Stimulated activated CD8-positive, alpha-beta memory T cell treated with anti-CD3 and anti-CD28 coated beads, Interleukin-7, amount 100 ng/mL, for 1 hour (primary cell): ENCODE measurements around the gene WDR76.
"Not testable (repeated sequence)": the region's sequence is repeated elsewhere in the genome, so short reads cannot be mapped to it uniquely, and the experiment has no call there.

Experiments
- DNase-seq, 2 donors: peaks; one replicate each; pipeline ENCODE4 v3.0.0-alpha.2; 2020; ENCODE audit warnings: low read depth in 2 of 2

WDR76 gene

DNA sequence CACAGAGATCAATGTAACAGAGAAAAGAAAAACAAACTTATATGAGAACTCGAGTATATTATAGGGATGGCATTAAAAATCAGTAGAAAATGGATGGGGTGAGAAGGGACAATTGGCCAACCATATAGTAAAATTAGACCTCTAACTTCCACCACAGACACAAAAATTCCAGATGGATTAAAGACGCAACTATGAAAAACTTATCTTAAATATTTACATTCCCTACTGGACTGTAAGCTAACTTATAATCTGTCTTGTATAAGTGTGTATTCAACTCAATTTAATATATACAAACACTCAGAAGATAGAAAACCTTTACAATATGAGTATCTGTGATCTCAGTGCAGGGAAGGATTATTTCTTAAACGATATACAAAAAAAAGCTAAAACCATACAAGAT lies 5.3 kb upstream of the WDR76 start:
- no peak for DNase-seq

DNA sequence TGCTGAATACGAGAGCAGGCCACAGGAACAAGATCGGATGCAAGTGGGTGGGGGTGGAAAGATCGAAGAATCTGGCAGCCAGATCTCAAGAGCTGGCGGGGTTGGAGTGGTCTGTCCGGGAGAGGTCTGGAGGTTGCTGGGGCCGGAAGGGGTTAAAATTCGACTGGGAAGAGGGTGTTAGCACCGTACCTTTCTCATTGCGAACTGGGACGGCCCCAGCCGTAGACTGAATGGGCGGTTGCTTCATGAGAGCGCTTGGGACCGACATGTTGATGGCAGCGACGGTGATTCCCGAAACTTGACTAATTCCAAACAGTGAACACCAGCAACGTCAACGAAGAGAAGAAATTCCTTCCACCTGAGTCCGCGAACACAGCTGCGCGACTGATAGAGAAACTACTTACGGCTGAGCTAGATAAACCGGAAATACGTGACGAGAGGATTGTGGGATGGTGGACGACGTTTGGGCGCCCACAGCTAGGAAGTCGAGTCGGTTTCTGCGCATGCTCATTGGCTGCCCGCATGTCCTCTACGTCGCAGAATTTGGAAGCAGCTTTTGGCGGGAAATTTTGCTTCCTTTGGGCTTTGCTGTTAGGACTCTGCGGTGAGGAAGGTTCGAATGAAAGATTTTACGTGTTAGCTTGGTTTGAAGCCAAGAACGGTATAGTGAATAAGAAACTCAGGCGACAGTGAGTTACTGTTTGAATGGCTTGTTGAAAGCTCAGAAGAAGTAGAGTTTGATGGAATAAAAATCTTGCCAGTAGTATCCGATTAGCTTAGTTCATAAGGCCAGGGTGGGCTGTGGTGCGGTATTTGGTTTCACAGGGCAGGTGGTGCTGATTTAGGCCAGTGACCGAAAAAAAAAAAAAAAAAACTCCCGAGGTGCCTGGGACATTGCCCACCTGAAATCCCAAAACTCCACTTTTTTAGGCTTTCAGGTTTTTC lies 2.2 kb upstream of the WDR76 start, which contains the start of gene MFAP1:
MFAP1 (minus strand) TSS at position 389 of the 945 bp plus-strand sequence; CDS start at position 268, 121 bp downstream.
- peak; percentile 78 to 81 for DNase-seq

DNA sequence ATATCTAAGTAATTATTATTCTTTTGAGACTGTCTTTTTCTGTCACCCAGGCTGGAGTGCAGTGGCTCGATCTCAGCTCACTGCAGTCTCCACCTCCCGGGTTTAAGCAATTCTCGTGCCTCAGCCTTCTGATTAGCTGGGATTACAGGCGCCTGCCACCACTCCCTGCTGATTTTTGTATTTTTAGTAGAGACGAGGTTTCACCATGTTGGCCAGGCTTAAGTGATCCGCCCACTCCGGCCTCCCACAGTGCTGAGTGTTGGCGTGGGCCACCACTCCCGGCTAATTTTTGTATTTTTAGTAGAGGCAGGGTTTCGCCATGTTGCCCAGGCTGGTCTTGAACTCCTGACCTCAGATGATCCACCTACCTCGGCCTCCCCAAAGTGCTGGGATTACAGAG lies 1.5 kb upstream of the WDR76 start:
- DNase-seq, result not testable (repeated sequence)

DNA sequence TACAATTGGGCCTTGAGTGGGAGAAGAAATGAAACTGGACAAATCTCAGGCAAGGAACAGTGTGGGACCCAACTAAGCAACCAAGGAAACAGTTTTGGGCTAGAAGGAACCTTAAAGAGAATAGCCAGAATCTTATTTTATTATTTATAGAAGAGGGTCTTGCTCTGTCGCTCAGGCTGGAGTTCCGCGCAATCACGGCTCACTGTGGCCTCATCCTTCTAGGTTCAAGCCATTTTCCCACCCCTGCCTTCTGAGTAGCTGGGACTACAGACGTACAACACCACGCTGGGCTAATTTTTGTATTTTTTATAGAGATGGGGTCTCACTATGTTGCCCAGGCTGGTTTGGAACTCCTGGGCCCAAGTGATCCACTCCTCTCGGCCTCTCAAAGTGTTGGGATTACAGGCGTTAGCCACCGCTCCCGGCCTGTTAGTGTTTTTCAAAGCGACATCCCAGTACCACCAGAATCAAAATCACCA lies 734 bp upstream of the WDR76 start:
- no peak for DNase-seq

DNA sequence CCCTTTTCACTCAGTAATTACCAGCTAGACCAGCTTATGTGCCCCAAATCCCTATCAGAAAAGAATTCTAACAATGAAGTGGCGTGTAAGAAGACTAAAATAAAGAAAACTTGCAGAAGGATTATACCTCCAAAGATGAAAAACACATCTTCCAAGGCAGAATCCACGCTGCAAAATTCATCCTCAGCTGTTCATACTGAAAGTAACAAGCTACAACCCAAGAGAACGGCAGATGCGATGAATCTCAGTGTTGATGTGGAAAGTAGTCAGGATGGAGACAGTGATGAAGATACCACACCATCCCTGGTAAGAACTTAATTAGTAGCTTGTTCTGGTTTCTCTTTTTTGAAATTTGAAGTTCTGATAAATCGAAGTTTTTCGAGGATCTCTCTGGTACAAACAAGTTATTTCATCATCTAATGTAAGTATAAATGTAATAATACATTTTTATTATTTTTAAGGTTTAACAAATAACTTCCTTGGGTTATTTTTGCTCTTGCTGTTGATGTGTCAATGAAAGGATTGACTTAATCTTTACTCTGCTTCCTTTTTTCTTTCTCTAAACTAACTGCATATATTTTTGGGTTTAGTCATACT lies 1.4 kb downstream of the WDR76 start:
- no peak for DNase-seq

DNA sequence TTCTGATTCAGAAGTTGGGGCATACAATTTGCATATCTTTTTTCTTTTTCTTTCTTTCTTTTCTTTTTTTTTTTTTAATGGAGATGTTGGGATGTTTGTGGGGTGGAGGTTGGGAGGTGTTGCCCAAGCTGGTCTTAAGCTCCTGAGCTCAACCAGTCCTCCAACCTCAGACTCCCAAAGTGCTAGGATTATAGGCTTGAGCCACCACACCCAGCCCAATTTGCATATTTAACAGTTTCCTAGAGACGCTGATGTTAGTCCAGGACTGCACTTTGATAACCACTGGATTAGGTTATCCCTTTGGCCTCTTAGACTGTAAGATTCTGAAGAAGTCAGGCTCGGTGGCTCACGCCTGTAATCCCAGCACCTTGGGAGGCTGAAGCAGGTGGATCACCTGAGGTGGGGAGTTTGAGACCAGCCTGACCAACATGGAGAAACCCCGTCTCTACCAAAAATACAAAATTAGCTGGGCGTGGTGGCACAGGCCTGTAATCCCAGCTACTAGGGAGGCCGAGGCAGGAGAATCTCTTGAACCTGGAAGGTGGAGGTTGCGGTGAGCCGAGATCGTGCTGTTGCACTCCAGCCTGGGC lies 3.2 kb downstream of the WDR76 start:
- not testable (repeated sequence) for DNase-seq

DNA sequence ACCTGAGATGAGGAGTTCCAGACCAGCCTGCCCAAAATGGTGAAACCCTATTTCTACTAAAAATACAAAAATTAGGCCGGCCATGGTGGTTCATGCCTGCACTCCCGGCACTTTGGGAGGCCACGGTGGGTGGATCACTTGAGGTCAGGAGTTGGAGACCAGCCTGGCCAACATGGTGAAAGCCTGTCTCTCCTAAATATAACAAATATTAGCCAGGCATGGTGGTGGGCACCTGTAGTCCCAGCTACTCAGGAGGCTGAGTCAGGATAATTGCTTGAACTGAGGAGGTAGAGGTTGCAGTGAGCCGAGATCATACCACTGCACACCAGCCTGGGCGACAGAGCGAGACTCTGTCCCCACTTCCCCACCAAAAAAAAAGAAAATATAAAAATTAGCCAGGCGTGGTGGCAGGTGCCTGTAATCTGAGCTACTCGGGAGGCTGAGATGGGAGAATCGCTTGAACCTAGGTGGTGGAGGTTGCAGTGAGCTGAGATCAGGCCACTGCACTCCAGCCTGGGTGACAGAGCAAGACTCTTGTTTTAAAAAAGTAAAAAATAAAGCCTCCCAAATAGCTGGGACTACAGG lies 4.0 kb downstream of the WDR76 start:
- not testable (repeated sequence) for DNase-seq

DNA sequence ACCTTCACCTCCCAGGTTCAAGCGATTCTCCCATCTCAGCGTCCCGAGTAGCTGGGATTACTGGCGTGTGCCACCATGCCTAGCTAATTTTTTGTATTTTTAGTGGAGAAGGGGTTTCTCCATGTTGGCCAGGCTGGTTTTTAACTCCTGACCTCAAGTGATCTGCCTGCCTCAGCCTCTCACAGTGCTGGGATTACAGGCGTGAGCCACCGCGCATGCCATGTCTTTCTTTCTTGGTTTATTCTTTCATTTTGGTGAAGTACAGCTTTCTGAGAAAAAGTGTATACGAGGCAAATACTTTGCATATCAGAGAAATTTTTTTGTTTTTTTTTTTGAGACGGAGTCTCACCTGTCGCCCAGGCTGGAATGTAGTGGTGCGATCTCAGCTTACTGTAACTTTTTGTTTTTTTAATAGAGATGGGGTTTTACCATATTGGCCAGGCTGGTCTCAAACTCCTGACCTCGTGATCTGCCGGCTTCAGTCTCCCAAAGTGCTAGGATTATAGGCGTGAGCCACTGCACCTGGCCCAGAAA lies 4.8 kb downstream of the WDR76 start:
- not testable (repeated sequence) for DNase-seq

DNA sequence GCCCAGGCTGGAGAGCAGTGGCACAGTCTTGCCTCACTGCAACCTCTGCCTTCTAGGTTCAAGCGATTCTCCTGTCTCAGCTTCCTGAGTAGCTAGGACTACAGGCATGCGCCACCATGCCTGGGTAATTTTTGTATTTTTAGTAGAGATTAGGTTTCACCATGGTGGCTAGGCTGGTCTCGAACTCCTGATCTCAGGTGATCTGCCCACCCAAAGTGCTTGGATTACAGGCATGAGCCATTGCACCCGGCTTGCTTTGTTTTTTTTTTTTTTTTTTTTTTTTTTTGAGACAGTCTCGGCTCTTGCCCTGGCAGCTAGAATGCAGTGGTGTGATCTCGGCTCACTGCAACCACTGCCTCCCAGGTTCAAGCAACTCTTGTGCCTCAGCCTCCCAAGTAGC lies 5.7 kb downstream of the WDR76 start:
- DNase-seq, result not testable (repeated sequence)

DNA sequence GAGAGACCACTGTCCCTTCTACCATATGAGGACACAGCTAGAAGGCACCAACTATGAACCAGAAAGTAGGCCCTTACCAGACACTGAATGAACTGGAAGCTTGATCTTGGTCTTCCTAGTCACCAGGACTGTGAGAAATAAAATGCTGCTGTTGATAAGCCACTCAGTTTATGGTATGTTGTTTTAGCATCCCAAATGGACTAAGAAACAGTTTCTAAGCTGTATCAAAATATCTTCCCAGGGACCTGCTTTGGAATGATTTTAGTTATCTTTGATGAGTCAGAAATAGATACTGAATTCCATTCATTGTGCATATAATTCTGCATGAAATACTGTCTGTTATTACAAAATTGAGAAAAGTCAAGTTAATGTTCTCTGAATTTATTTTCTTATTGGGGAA lies 18.6 kb downstream of the WDR76 start:
- no peak for DNase-seq

DNA sequence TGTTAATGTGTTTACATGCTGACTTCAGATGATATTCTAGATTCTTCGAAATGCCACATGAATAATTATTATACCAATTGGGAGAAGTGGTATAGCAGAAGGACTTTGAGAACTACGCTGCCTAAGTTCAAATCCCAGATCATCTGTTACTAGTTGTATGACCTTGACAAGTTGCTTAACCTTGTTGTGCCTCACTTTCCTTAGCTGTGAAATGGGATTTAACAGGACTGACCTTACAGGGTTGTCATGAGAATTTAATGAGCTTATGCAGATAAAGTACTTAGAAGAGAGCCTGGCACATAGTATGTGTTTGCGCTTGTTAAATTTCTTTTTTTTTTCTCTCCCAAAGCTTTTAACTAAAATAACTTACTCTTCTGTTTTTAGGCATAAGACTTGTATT lies 24.4 kb downstream of the WDR76 start:
- no peak for DNase-seq

DNA sequence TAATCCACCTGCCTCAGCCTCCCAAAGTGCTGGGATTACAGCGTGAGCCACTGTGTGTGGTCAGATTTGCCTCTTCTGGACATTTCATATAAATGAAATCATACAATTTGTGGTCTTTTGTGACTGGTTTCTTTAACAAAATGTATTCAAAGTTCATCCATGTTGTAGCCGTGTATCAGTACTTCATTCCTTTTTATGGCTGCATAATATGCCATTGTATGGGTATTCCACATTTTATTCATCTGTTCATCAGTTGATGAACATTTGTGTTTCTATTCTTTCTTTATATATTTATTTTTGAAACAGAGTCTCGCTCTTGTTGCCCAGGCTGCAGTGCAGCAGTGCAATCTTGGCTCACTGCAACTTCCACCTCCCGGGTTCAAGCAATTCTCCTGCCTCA lies 25.8 kb downstream of the WDR76 start:
- no peak for DNase-seq

DNA sequence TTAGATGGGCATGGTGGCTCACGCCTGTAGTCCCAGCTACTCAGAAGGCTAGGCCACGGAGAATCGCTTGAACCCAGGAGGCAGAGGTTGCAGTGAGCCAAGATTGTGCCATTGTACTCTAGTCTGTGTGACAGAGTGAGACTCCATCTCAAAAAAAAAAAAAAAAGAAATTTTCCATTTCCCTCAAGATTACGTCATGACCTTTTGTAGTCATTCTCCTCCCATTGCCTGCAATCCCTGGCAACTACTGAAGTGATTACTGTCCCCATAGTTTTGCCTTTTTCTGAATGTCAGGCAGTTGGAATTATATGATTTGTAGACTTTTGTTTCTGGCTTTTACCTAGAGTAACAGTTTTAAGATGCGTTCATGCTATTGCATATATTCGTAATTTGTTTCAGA lies 28.0 kb downstream of the WDR76 start:
- DNase-seq, result no peak

DNA sequence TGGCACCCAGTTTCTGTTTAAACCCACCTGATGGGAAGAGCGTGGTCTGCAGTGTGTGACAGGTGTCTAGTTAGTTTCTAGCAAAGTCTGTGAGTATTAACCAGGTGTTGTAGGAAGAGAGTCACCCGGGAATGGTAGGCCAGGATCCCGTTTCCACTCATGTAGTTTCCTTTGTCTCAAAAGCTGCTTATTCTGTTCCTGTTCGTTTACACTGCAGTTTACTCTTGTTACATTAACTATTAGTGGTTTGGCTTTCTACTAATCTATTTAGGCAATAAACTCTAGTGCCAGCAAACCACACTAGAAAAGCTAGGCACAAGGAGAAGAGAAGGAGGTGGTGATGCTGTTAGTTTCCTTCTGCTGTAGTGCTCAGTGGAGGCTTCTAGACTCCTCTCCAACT lies 32.7 kb downstream of the WDR76 start:
- no peak for DNase-seq

DNA sequence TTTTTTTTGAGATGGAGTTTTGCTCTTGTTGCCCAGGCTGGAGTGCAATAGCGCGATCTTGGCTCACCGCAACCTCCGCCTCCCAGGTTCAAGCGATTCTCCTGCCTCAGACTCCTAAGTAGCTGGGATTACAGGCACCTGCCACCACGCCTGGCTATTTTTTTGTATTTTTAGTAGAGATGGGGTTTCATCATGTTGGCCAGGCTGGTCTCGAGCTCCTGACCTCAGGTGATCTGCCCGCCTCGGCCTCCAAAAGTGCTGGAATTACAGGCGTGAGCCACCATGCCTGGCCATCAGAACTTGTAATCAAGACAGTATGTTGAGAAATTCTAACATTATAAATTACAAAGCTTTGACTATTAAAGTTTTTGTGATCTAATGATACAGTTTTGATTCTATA lies 39.8 kb downstream of the WDR76 start:
- not testable (repeated sequence) for DNase-seq

DNA sequence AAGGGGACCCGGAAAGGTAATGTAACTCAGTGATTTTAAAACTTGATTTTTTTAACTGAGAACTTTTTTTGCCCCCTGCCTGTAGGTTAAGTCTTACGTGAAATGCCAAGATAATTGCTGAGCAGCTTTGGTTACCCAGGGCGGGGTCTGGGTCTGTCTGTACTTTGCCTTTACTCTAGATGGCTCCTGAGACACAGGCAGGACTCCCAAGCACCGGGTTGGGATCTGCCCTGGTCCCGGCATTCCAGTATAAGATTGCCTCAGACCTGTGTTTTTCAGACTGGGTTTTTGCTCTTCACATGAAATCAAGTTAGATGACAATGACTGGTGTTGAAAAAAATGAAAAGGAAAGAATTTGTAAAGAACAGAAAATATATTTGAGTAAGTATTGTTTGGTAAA lies 40.3 kb downstream of the WDR76 start:
- no peak for DNase-seq

DNA sequence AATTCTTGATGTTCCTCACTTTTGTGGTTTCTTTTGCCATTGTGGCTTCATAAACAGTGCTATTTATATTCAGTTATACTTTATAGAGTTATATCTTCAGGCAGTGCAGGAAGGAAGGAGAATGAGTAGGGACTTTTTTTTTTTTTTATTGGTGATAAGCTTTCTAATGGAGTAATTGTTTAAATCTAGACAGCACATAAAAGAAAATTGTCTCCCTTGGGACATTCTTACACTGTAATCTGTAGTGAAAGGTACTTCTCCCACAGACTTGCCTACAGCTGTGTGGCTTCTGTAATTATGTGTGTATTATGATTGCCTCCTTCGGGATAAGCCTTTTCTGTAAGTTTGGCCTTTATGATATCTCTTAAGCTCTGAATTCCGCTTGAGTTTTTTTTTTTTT lies 41.6 kb downstream of the WDR76 start:
- no peak for DNase-seq

DNA sequence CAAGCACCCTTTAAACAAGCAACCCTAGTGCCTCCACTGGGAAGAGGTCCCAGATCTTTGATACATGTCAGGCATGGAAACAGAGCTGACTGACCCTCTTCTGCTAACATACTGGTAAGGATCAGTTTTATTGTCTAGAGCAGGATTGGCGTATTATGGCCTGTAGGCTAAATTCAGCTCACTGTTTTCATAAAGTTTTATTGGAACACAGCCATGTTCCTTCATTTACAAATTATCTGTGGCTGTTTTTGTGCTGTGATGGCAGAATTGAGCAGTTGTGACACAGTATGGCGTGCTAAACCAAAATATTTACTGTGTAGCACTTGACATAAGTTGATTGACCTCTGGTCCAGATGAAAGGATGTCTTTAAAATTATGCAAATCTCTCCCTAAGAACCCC lies 45.0 kb downstream of the WDR76 start:
- DNase-seq, result no peak

DNA sequence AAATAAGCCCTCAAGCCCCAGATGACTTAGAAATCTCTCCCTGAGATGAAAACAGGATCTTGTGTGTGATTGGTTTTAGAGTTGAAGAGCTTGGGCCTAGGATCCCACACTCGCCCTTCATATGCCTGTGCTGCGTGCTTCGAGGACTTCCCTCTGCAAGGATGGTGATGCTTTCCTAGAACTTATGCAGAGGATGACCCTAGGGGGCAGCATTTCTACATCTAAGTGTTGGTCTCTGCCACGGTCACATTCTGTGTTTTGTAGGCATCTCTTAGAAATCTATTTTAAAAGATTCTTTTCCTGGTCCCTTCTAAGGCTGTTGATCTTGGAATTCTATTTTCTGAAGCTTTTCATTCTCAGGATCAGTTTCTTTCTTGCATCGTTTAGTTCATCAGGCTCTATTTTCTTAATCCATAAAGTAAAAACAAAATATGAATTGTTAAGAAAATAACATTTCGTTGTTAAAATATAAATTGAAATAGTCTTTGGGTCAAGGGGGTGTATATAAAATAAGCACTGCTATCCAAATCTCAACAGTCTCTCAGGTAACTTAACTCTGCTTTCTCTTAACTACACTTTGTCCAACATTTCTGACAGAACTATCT lies 45.7 kb downstream of the WDR76 start:
- no peak for DNase-seq

DNA sequence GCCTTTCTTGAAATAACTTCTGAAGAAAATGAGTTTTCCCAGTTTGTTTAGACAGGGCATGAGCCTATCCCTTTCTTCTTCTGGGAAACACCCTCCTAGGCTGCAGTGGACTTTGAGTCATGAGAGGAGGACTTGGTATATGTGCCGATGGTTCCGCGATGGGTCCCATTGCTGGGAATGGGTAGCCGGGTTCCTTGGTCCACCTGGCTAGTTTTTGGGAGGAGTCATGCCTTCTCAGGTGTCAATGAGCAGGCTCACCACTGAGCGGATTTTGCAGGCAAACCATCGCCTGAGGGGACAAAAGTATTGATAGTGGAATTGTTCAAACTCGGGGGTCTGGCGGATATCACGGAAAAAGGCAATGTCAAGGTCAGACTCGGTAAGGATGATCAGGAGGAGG lies 46.8 kb downstream of the WDR76 start:
- no peak for DNase-seq

DNA sequence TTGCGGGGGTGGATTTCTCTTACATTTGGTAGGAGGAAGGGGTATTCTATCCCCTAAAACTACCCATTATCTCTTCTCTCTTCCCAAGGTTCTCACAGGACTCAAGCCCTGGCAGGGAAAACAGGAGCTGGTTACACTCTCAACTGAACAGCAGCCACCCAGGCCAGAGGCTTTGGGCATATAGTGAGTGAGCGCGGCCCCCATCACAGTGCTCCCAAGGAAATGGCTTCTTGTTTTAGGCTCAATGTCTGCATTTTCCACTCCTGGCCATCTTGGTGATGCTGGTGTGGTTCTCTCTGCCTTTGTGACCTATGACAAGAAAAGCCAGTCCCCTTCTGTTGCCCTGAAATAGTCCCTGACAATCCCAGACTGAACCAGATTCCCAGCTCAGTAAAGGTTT lies 50.1 kb downstream of the WDR76 start:
- no peak for DNase-seq

DNA sequence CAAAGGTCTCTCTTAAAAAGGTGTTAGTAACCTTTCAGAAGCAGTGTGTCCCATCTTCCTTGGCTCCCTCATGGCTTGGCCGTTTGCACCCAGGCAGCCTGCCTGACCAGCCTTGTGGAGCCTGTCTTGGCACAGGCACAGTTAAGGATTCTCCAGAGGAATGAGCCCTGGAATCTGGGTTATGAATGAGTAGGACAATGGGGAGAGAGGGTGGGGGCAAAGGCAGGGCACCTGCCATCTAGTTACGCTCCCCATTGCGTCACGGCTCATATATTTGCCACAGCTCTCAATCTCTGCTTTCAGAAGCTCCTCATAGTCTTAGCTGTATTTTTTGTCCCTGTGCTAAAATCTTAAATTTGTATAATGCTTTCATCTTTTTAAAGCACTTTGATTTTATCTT lies 50.6 kb downstream of the WDR76 start:
- DNase-seq, result no peak
